Measurements from ENCODE around the gene NXPH3.

Gene NXPH3

GRCh38 chr17:49577963-49578362 is 2.3 kb downstream of the NXPH3 start:
- Mint-ChIP-seq H3K4me3 (peak overlapping the region; percentile 24), H3K27ac (no peak overlapping the region), H3K27me3 (peaks cover 14% of the 10 kb centered on the region)

DNA sequence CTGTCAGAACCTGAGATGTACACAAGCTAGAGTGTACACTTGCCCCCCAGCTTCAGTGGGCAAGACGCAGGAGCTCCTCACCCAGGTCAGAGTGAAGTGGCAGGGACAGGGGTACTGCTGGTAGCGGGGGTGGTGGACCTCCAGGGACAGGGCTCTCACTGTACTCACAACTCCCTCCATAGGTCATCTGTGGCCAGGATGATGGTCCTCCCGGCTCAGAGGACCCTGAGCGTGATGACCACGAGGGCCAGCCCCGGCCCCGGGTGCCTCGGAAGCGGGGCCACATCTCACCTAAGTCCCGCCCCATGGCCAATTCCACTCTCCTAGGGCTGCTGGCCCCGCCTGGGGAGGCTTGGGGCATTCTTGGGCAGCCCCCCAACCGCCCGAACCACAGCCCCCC is 2.7 kb downstream of the NXPH3 start:
- Mint-ChIP-seq H3K9me3 (ENCODE audit: low read depth) (no peaks in the 10 kb centered on the region), H3K27me3 (peaks cover 11% of the 10 kb centered on the region), H3K4me3 (no peak overlapping the region), H3K27ac (no peak overlapping the region), H3K36me3 (no peaks in the 10 kb centered on the region), H3K4me1 (ENCODE audit: low read depth) (peaks cover 4% of the 10 kb centered on the region)

More at GRCh38 chr17:49577963-49578362, 2.3 kb downstream of the NXPH3 start:
- Mint-ChIP-seq H3K4me1 (ENCODE audit: low read depth) (peaks cover 4% of the 10 kb centered on the region), H3K9me3 (ENCODE audit: low read depth) (no peaks in the 10 kb centered on the region), H3K36me3 (no peaks in the 10 kb centered on the region)

GRCh38 chr17:49578952-49579500 is 3.4 kb downstream of the NXPH3 start:
- H3K36me3 Mint-ChIP-seq, result no peaks in the 10 kb centered on the region
- no peaks in the 10 kb centered on the region for H3K9me3 Mint-ChIP-seq (ENCODE audit: low read depth)
- peaks cover 4% of the 10 kb centered on the region for H3K4me1 Mint-ChIP-seq (ENCODE audit: low read depth)
- H3K27ac Mint-ChIP-seq, result no peak overlapping the region
- no peak overlapping the region for H3K4me3 Mint-ChIP-seq
- H3K27me3 Mint-ChIP-seq, result peaks cover 6% of the 10 kb centered on the region

GRCh38 chr17:49579522-49579921 is 3.9 kb downstream of the NXPH3 start:
- H3K9me3 Mint-ChIP-seq (ENCODE audit: low read depth), result no peaks in the 10 kb centered on the region
- H3K4me3 Mint-ChIP-seq, result no peak overlapping the region
- peaks cover 4% of the 10 kb centered on the region for H3K4me1 Mint-ChIP-seq (ENCODE audit: low read depth)
- H3K27me3 Mint-ChIP-seq, result peaks cover 6% of the 10 kb centered on the region
- H3K27ac Mint-ChIP-seq, result no peak overlapping the region
- no peaks in the 10 kb centered on the region for H3K36me3 Mint-ChIP-seq

DNA sequence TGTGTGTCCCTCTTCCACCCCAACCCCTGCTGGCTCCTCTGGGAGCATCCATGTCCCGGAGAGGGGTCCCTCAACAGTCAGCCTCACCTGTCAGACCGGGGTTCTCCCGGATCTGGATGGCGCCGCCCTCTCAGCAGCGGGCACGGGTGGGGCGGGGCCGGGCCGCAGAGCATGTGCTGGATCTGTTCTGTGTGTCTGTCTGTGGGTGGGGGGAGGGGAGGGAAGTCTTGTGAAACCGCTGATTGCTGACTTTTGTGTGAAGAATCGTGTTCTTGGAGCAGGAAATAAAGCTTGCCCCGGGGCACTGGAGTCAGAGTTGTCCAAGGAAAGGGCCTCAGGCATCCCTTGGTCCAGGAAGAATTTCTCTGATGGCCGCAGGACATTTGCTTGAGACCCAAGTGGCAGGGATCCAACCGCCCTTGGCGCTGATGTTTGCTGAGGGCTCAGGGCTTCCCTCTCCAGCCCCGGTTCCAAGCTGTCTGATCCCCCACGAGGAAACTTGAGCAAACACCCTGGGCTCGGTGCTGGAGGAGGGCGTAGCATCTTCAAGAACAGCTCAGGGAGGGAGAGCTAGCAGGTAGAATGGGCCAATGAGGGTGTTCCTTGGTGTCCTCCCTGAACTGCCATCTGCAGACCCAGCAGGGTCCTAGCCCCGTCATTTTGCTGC is 4.5 kb downstream of the NXPH3 start:
- no peak overlapping the region for H3K4me3 Mint-ChIP-seq
- H3K27me3 Mint-ChIP-seq, result peaks cover 6% of the 10 kb centered on the region
- H3K4me1 Mint-ChIP-seq (ENCODE audit: low read depth), result peaks cover 4% of the 10 kb centered on the region

GRCh38 chr17:49580981-49581647 is 5.4 kb downstream of the NXPH3 start:
- no peaks in the 10 kb centered on the region for H3K36me3 Mint-ChIP-seq
- no peak overlapping the region for H3K27ac Mint-ChIP-seq
- no peak overlapping the region for H3K4me3 Mint-ChIP-seq
- peaks cover 6% of the 10 kb centered on the region for H3K27me3 Mint-ChIP-seq
- peaks cover 4% of the 10 kb centered on the region for H3K4me1 Mint-ChIP-seq (ENCODE audit: low read depth)
- no peaks in the 10 kb centered on the region for H3K9me3 Mint-ChIP-seq (ENCODE audit: low read depth)

More for the DNA sequence above, 4.5 kb downstream of the NXPH3 start:
- no peaks in the 10 kb centered on the region for H3K36me3 Mint-ChIP-seq
- no peak overlapping the region for H3K27ac Mint-ChIP-seq
- no peaks in the 10 kb centered on the region for H3K9me3 Mint-ChIP-seq (ENCODE audit: low read depth)

GRCh38 chr17:49581648-49581998 is 6.0 kb downstream of the NXPH3 start:
- Mint-ChIP-seq H3K27me3 (peaks cover 6% of the 10 kb centered on the region), H3K27ac (no peak overlapping the region), H3K4me3 (no peak overlapping the region), H3K4me1 (ENCODE audit: low read depth) (peaks cover 4% of the 10 kb centered on the region), H3K9me3 (ENCODE audit: low read depth) (no peaks in the 10 kb centered on the region), H3K36me3 (no peaks in the 10 kb centered on the region)

- Mint-ChIP-seq H3K36me3 (no peaks in the 10 kb centered on the region), H3K27me3 (peaks cover 6% of the 10 kb centered on the region), H3K4me1 (ENCODE audit: low read depth) (peaks cover 1% of the 10 kb centered on the region), H3K4me3 (no peak overlapping the region), H3K27ac (no peak overlapping the region), H3K9me3 (ENCODE audit: low read depth) (no peaks in the 10 kb centered on the region)
Measured at GRCh38 chr17:49582055-49582722, 6.5 kb downstream of the NXPH3 start.

DNA sequence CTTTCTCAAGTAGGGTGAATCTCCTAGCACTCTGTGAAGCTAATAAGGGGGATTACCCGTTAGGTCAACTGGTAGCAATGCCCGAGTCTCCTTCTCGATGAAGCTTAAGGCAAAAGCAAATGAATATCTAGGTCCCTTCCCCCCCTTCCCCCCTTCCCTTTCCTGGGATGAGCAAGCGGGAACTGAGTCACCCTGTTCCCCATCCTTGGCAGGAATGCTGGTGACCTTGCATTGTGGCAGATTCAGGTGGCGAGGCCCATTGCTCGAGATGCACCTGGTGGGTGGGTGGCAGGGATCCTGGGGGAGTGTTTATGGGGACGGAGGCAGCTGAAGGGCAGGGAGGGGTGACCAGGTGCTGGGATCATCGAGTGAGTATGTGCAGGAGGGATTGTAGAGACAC is 7.1 kb downstream of the NXPH3 start:
- H3K9me3 Mint-ChIP-seq (ENCODE audit: low read depth), result no peaks in the 10 kb centered on the region

DNA sequence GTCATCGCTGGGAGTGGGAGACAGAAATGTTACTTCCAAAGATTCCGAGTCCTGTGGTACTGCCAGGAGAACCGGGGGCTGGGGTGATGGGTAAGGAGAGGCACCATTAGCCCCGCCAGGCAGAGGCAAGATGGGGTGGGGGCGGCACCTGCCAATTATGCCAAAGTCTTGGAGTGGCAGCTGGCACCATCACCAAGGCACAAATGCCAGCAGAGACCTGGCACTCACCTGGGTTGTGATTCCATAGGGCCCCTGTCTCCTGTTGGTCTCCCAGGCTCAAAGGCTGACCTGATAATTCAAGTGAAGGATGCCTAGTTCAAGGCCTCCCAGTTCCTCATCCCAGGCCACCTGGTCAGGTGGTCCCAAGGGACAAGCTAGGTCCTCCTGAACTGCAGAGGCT is 7.6 kb downstream of the NXPH3 start:
- H3K4me1 Mint-ChIP-seq (ENCODE audit: low read depth), result no peaks in the 10 kb centered on the region
- no peaks in the 10 kb centered on the region for H3K9me3 Mint-ChIP-seq (ENCODE audit: low read depth)
- no peak overlapping the region for H3K4me3 Mint-ChIP-seq
- no peaks in the 10 kb centered on the region for H3K36me3 Mint-ChIP-seq
- H3K27ac Mint-ChIP-seq, result no peak overlapping the region
- no peaks in the 10 kb centered on the region for H3K27me3 Mint-ChIP-seq

More for the DNA sequence above, 7.1 kb downstream of the NXPH3 start:
- peaks cover under 1% of the 10 kb centered on the region for H3K4me1 Mint-ChIP-seq (ENCODE audit: low read depth)
- H3K27me3 Mint-ChIP-seq, result peaks cover 1% of the 10 kb centered on the region
- no peaks in the 10 kb centered on the region for H3K36me3 Mint-ChIP-seq
- no peak overlapping the region for H3K4me3 Mint-ChIP-seq
- H3K27ac Mint-ChIP-seq, result no peak overlapping the region

- H3K4me1 Mint-ChIP-seq (ENCODE audit: low read depth), result no peaks in the 10 kb centered on the region
Measured at GRCh38 chr17:49583889-49584288, 8.2 kb downstream of the NXPH3 start.

DNA sequence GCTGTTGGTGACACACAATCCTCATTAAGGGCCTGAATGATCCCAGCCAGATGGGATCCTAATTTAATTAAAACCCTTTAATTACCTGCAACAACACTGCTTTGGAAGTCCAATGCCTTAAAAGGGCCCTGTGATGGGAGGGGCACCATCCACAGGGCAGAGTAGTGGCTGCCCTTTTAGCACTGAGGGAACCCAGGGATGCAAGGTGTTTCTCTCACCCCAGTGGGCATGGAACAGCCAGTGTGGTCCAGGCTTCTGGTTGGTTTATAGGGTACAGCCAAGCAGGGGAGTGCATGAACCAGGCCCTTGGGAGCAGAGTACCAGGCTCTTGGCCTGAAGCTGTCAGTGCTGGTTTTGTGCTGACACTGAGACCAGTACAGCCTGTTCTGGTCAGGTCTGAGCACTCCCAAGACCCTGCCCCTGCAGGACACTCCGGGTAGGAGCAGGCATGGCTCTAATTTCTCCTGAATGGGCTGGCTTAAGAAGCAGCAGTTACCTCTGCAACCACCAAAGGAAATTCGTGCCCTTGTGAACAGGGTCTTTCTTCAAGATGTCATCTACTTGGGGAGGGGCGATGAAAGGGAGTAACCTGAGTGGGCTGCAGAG is 9.9 kb downstream of the NXPH3 start:
- Mint-ChIP-seq H3K4me1 (ENCODE audit: low read depth) (no peaks in the 10 kb centered on the region), H3K9me3 (ENCODE audit: low read depth) (no peaks in the 10 kb centered on the region), H3K27me3 (no peaks in the 10 kb centered on the region), H3K4me3 (no peak overlapping the region), H3K27ac (no peak overlapping the region), H3K36me3 (no peaks in the 10 kb centered on the region)

More at GRCh38 chr17:49583889-49584288, 8.2 kb downstream of the NXPH3 start:
- Mint-ChIP-seq H3K9me3 (ENCODE audit: low read depth) (no peaks in the 10 kb centered on the region), H3K27me3 (no peaks in the 10 kb centered on the region), H3K4me3 (no peak overlapping the region), H3K27ac (no peak overlapping the region), H3K36me3 (no peaks in the 10 kb centered on the region)

- H3K27me3 Mint-ChIP-seq, result no peaks in the 10 kb centered on the region
- no peak overlapping the region for H3K4me3 Mint-ChIP-seq
- no peaks in the 10 kb centered on the region for H3K4me1 Mint-ChIP-seq (ENCODE audit: low read depth)
Measured at GRCh38 chr17:49587366-49588073, 11.8 kb downstream of the NXPH3 start.

GRCh38 chr17:49588312-49588711 is 12.6 kb downstream of the NXPH3 start:
- H3K9me3 Mint-ChIP-seq (ENCODE audit: low read depth), result no peaks in the 10 kb centered on the region
- no peak overlapping the region for H3K27ac Mint-ChIP-seq
- no peak overlapping the region for H3K4me3 Mint-ChIP-seq
- no peaks in the 10 kb centered on the region for H3K27me3 Mint-ChIP-seq
- H3K4me1 Mint-ChIP-seq (ENCODE audit: low read depth), result no peaks in the 10 kb centered on the region
- peaks cover 7% of the 10 kb centered on the region for H3K36me3 Mint-ChIP-seq

More at GRCh38 chr17:49587366-49588073, 11.8 kb downstream of the NXPH3 start:
- H3K9me3 Mint-ChIP-seq (ENCODE audit: low read depth), result no peaks in the 10 kb centered on the region
- H3K36me3 Mint-ChIP-seq, result peaks cover 5% of the 10 kb centered on the region
- H3K27ac Mint-ChIP-seq, result no peak overlapping the region
